NOMO-1 (cell line): Measurements from ENCODE around the gene SLC26A8.
A peak's percentile ranks its signal among the peaks of the same experiment; 100 is the strongest.
"Not testable (repeated sequence)": the region's sequence is repeated elsewhere in the genome, so short reads cannot be mapped to it uniquely, and the experiment has no call there.

Source experiments
- DNase-seq, 2 experiments: peaks; one replicate each; lab custom pipeline; 2025; ENCODE audit not compliant: unreplicated experiment in 2 of 2; lab: John Stamatoyannopoulos, UW

Gene SLC26A8

GRCh38 chr6:36018339-36018738 is 6.1 kb downstream of the SLC26A8 start:
- DNase-seq = peak; percentile 84 to 88

- no peak for DNase-seq
Measured at GRCh38 chr6:36015666-36016065, 8.8 kb downstream of the SLC26A8 start.

- DNase-seq = no peak
Measured at GRCh38 chr6:36000451-36000850, 24.0 kb downstream of the SLC26A8 start.

- no peak for DNase-seq
Measured at GRCh38 chr6:35993150-35993549, 31.3 kb downstream of the SLC26A8 start.

- DNase-seq = not testable (repeated sequence)
Measured at GRCh38 chr6:35988047-35988446, 36.4 kb downstream of the SLC26A8 start.

GRCh38 chr6:35984701-35985100 is 39.7 kb downstream of the SLC26A8 start:
- DNase-seq = no peak

GRCh38 chr6:35980991-35981645 is 43.3 kb downstream of the SLC26A8 start:
- DNase-seq = no peak

GRCh38 chr6:35980126-35980525 is 44.3 kb downstream of the SLC26A8 start:
- not testable (repeated sequence) for DNase-seq

GRCh38 chr6:35977308-35977707 is 47.1 kb downstream of the SLC26A8 start:
- no peak for DNase-seq

GRCh38 chr6:35973670-35974222 is 50.7 kb downstream of the SLC26A8 start:
- DNase-seq = peak in 1 of 2 experiments; percentile 44

GRCh38 chr6:35972471-35973367 is 51.7 kb downstream of the SLC26A8 start:
- DNase-seq = no peak

GRCh38 chr6:35970181-35970580 is 54.3 kb downstream of the SLC26A8 start:
- DNase-seq = no peak

GRCh38 chr6:35969646-35970045 is 54.8 kb downstream of the SLC26A8 start:
- no peak for DNase-seq

GRCh38 chr6:35968821-35969220 is 55.6 kb downstream of the SLC26A8 start:
- no peak for DNase-seq

- DNase-seq = no peak
Measured at GRCh38 chr6:35967076-35967774, 57.2 kb downstream of the SLC26A8 start.

- DNase-seq = no peak
Measured at GRCh38 chr6:35962779-35963560, 61.5 kb downstream of the SLC26A8 start.

- DNase-seq = no peak
Measured at GRCh38 chr6:35960187-35960586, 64.3 kb downstream of the SLC26A8 start.

- no peak for DNase-seq
Measured at GRCh38 chr6:35955970-35956369, 68.5 kb downstream of the SLC26A8 start.

- no peak for DNase-seq
Measured at GRCh38 chr6:35955521-35955920, 68.9 kb downstream of the SLC26A8 start.

GRCh38 chr6:35955071-35955470 is 69.4 kb downstream of the SLC26A8 start:
- DNase-seq = no peak
